GM19455 (cell line): ENCODE results near the gene PRRX1.

Experiments
- ATAC-seq: cut with Tn5 transposase; IDR thresholded peaks from one replicate; pipeline ENCODE4 v1.9.1; 2021; ENCODE audit not compliant: unreplicated experiment

The PRRX1 gene

GRCh38 chr1:170755795-170756194, 91.9 kb downstream of the PRRX1 start:
- no peak for ATAC-seq

- no peak for ATAC-seq
Measured at GRCh38 chr1:170758992-170759391, 95.1 kb downstream of the PRRX1 start.

- ATAC-seq, result no peak
Measured at GRCh38 chr1:170765279-170765678, 101.3 kb downstream of the PRRX1 start.

GRCh38 chr1:170765712-170766330, 101.9 kb downstream of the PRRX1 start:
- ATAC-seq, result no peak

DNA sequence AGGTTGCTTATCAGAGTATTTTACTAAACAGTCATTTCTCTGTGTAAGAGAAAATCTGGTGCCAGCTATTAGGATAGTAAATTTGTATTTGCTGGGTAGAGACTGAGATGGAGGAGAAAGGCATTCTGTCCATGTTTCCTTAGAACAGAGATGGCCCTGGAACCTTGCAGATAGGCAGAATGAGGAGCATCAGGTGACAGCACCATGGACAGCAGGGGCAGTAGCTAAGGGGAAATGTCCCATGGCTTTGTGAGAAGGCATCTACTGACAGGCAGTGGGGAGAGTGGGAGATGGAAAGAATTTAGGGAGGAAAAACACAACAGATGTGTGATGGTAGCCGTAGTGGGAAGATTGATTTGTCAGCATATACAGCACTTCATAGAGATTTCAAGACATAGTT, 105.0 kb downstream of the PRRX1 start:
- ATAC-seq, result no peak

DNA sequence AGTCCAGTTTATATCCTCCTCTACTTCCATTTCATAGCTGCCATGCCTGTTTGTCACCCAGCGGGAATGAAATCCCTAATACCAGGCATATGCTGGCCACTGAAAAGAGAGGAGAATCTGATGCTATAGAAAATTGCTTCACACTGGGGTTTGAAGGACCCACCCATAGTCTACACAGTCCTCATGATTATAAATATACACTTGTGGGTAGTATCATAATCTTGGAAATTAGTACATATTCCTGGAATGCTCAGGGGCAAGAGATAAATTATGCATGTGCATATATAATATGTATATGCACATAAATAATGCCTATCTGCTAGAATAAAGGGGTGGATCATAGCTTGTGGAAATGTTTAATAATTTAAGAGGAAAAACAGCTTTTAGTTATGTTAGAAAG, 105.8 kb downstream of the PRRX1 start:
- no peak for ATAC-seq

- no peak for ATAC-seq
Measured at GRCh38 chr1:170770254-170770653, 106.3 kb downstream of the PRRX1 start.

DNA sequence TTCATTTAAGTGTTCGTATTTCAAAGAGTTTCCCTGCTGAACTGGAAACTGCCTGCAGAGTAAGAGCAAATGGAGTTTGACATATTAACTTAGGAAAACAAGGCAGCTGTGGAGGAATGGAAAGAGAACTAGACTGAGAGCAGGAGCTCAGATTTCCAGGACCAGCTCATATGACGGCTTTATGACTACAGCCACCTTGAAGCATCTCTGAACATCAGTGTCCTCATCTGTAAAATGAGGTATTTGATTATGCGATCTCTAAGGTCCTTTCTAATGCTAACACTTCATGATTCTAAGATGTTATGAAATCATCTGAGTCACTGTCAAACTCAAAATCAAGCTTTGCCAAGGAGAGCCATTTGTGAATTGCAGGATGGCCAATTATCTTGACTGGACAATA, 112.3 kb downstream of the PRRX1 start:
- no peak for ATAC-seq

DNA sequence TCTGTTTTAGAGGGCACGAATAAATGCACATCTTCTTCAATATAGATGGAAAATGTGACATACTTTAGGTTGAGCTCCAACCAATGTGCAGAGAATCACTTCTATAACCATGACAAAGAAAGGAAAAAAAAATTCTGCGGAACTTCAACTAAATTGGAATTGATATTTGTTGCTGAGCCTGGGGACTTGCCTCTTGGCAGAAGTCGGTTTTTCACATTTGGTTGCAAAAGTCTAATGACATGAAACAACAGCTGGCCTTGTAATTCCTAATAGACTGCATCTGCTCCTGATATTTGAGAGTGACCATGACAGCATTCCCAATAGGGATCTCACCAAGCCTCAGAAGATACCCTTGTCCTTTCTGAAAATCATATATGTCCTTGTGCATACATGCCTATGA, 112.8 kb downstream of the PRRX1 start:
- ATAC-seq, result no peak
